Activated CD4-positive, alpha-beta T cell treated with anti-CD3 and anti-CD28 coated beads, Interleukin-2, amount 50 U/mL, for 16 hours (primary cell): ENCODE results near the gene FBXO9.

Experiments used
- DNase-seq: peaks from one replicate; pipeline ENCODE4 v3.0.0-alpha.2; 2020

Gene FBXO9

GRCh38 chr6:53065266-53066076 lies at the start of gene FBXO9:
Gene FBXO9 (plus strand): TSS chr6:53065404. CDS start chr6:53065790, 386 bp downstream.
- peak; percentile 73 for DNase-seq

- DNase-seq: no peak
These were observed 49.7 kb upstream of the FBXO9 start for GRCh38 chr6:53015486-53015885.

- no peak for DNase-seq
These were observed 46.8 kb upstream of the FBXO9 start for GRCh38 chr6:53018446-53018845.

GRCh38 chr6:53020005-53020744 lies 45.0 kb upstream of the FBXO9 start:
- no peak for DNase-seq

- DNase-seq: no peak
These were observed 41.9 kb upstream of the FBXO9 start for GRCh38 chr6:53023323-53023722.

- peak; percentile 14 for DNase-seq
These were observed 38.7 kb upstream of the FBXO9 start for GRCh38 chr6:53026526-53026925.

- DNase-seq: no peak
These were observed 38.0 kb upstream of the FBXO9 start for GRCh38 chr6:53027131-53027718.

GRCh38 chr6:53028467-53028866 lies 36.7 kb upstream of the FBXO9 start:
- no peak for DNase-seq

- DNase-seq: peak; percentile 64
These were observed 35.9 kb upstream of the FBXO9 start for GRCh38 chr6:53029257-53029656.

GRCh38 chr6:53029761-53030160 lies 35.4 kb upstream of the FBXO9 start:
- no peak for DNase-seq

- DNase-seq: no peak
These were observed 33.9 kb upstream of the FBXO9 start for GRCh38 chr6:53031281-53031680.

GRCh38 chr6:53032849-53033248 lies 32.4 kb upstream of the FBXO9 start:
- no peak for DNase-seq

GRCh38 chr6:53033764-53034163 lies 31.4 kb upstream of the FBXO9 start:
- DNase-seq: no peak

- DNase-seq: no peak
These were observed 29.5 kb upstream of the FBXO9 start for GRCh38 chr6:53035549-53036213.

- DNase-seq: no peak
These were observed 27.1 kb upstream of the FBXO9 start for GRCh38 chr6:53038141-53038540.

GRCh38 chr6:53038596-53038995 lies 26.6 kb upstream of the FBXO9 start:
- DNase-seq: no peak

- DNase-seq: no peak
These were observed 23.8 kb upstream of the FBXO9 start for GRCh38 chr6:53041356-53041755.

GRCh38 chr6:53042112-53042511 lies 23.1 kb upstream of the FBXO9 start:
- no peak for DNase-seq

- DNase-seq: no peak
These were observed 21.6 kb upstream of the FBXO9 start for GRCh38 chr6:53043581-53043980.

- no peak for DNase-seq
These were observed 21.1 kb upstream of the FBXO9 start for GRCh38 chr6:53044071-53044470.

GRCh38 chr6:53044572-53044971 lies 20.6 kb upstream of the FBXO9 start:
- DNase-seq: no peak

GRCh38 chr6:53045891-53046673 lies 19.1 kb upstream of the FBXO9 start:
- DNase-seq: no peak
